ENCODE measurements around the gene SLC4A1.

SLC4A1 gene

GRCh38 chr17:44268709-44269534 lies 987 bp upstream of the SLC4A1 start:
- H3K36me3 ChIP-seq (ENCODE audit: control insufficient read depth, insufficient read depth, low read length) = no peaks in the 10 kb centered on the region
- H3K4me1 ChIP-seq (ENCODE audit: control insufficient read depth, insufficient read depth, low read length) = no peaks in the 10 kb centered on the region
- H3K4me3 ChIP-seq (ENCODE audit: low read depth, low read length) = no peak overlapping the region
- no peaks in the 10 kb centered on the region for H3K9me3 ChIP-seq (ENCODE audit: control insufficient read depth, insufficient read depth, low read length)
- no peak overlapping the region for H3K27ac ChIP-seq (ENCODE audit: low read depth, low read length)
- no peaks in the 10 kb centered on the region for H3K27me3 ChIP-seq (ENCODE audit: control insufficient read depth, insufficient read depth, low read length)
- H3K9ac ChIP-seq (ENCODE audit: low read depth, low read length) = no peak overlapping the region

DNA sequence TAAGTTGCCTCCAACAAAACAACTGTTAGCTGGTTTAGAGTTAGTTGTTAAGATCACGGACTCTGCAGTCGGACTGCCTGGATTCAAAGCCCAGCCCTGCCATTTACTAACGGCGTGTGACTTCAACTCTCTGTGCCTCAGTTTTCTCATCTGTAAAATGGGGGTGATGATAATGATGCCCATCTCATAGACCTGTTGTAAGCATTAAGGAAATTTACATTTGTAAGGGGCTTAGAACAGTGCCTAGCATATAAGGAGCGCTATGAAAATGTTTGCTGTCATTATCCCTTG lies 825 bp downstream of the SLC4A1 start:
- H3K9ac ChIP-seq (ENCODE audit: low read depth, low read length) = no peak overlapping the region
- no peak overlapping the region for H3K27ac ChIP-seq (ENCODE audit: low read depth, low read length)
- no peak overlapping the region for H3K4me3 ChIP-seq (ENCODE audit: low read depth, low read length)
- no peaks in the 10 kb centered on the region for H3K4me1 ChIP-seq (ENCODE audit: control insufficient read depth, insufficient read depth, low read length)
- H3K27me3 ChIP-seq (ENCODE audit: control insufficient read depth, insufficient read depth, low read length) = no peaks in the 10 kb centered on the region
- H3K9me3 ChIP-seq (ENCODE audit: control insufficient read depth, insufficient read depth, low read length) = no peaks in the 10 kb centered on the region
- H3K36me3 ChIP-seq (ENCODE audit: control insufficient read depth, insufficient read depth, low read length) = no peaks in the 10 kb centered on the region

- no peaks in the 10 kb centered on the region for H3K27me3 ChIP-seq (ENCODE audit: control insufficient read depth, insufficient read depth, low read length)
- no peaks in the 10 kb centered on the region for H3K4me1 ChIP-seq (ENCODE audit: control insufficient read depth, insufficient read depth, low read length)
- H3K36me3 ChIP-seq (ENCODE audit: control insufficient read depth, insufficient read depth, low read length) = no peaks in the 10 kb centered on the region
- H3K27ac ChIP-seq (ENCODE audit: low read depth, low read length) = no peak overlapping the region
- no peak overlapping the region for H3K9ac ChIP-seq (ENCODE audit: low read depth, low read length)
- H3K4me3 ChIP-seq (ENCODE audit: low read depth, low read length) = no peak overlapping the region
- no peaks in the 10 kb centered on the region for H3K9me3 ChIP-seq (ENCODE audit: control insufficient read depth, insufficient read depth, low read length)
Measured at GRCh38 chr17:44266402-44267164, 1.4 kb downstream of the SLC4A1 start.

DNA sequence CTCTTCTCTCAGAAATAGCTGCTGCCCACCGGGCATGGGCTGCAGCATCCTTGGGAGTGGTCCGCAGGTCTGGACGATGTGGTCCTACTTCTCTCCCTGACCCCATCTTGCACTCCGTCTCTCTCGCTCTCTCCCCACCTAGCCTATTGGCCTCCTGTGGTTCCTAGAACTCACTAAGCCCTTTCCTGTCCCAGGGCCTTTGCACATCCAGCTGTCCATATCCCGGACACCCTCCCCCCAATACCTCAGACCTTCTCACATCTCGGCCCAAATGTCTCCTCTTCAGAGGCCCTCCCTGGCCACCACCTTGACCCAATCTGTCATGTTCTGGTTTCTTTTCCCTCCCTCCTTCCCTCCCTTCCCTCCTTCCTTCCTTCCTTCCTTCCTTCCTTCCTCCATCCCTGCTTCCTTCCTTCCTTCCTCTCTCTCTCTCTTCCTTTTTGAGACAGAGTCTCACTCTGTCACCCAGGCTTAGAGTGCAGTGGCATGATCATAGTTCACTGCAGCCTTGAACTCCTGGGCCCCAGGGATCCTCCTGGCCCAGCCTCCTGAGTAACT lies 4.5 kb downstream of the SLC4A1 start:
- no peak overlapping the region for H3K9ac ChIP-seq (ENCODE audit: low read depth, low read length)
- H3K36me3 ChIP-seq (ENCODE audit: control insufficient read depth, insufficient read depth, low read length) = no peaks in the 10 kb centered on the region
- H3K27me3 ChIP-seq (ENCODE audit: control insufficient read depth, insufficient read depth, low read length) = no peaks in the 10 kb centered on the region
- no peak overlapping the region for H3K27ac ChIP-seq (ENCODE audit: low read depth, low read length)
- no peak overlapping the region for H3K4me3 ChIP-seq (ENCODE audit: low read depth, low read length)
- no peaks in the 10 kb centered on the region for H3K9me3 ChIP-seq (ENCODE audit: control insufficient read depth, insufficient read depth, low read length)
- no peaks in the 10 kb centered on the region for H3K4me1 ChIP-seq (ENCODE audit: control insufficient read depth, insufficient read depth, low read length)

DNA sequence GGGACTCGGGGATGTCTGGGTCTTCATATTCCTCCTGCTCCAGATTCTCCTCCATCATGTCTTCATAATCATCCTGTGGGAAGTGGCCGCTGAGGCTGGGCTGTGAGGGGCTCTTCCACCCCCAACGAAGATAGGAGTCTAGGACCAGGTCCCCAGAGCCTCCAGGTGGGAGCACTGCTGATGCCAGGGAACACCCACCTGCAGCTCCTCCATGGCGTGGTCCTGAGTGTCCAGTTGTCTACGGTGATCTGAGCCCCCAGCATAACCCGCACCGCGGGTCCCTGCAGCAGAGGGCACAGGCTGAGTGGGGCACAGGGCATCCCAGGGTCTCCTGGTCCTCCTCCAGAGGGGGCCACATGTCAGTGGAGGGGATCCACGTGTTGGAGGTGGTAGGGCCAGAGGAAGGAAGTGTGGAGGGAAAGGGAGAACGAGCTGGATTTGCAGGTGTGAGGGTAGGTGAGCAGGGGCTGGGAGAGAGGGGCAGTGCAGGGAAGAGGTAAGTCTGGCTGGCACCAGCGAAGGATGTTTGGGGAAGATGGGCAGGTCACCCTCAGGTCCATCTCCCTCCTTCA lies 5.2 kb downstream of the SLC4A1 start:
- no peaks in the 10 kb centered on the region for H3K27me3 ChIP-seq (ENCODE audit: control insufficient read depth, insufficient read depth, low read length)
- no peaks in the 10 kb centered on the region for H3K36me3 ChIP-seq (ENCODE audit: control insufficient read depth, insufficient read depth, low read length)
- no peaks in the 10 kb centered on the region for H3K9me3 ChIP-seq (ENCODE audit: control insufficient read depth, insufficient read depth, low read length)
- no peak overlapping the region for H3K27ac ChIP-seq (ENCODE audit: low read depth, low read length)
- H3K4me1 ChIP-seq (ENCODE audit: control insufficient read depth, insufficient read depth, low read length) = no peaks in the 10 kb centered on the region
- H3K9ac ChIP-seq (ENCODE audit: low read depth, low read length) = no peak overlapping the region
- H3K4me3 ChIP-seq (ENCODE audit: low read depth, low read length) = no peak overlapping the region

- Histone ChIP-seq H3K4me3 (ENCODE audit: low read depth, low read length) (no peak overlapping the region), H3K9me3 (ENCODE audit: control insufficient read depth, insufficient read depth, low read length) (no peaks in the 10 kb centered on the region), H3K4me1 (ENCODE audit: control insufficient read depth, insufficient read depth, low read length) (no peaks in the 10 kb centered on the region), H3K27ac (ENCODE audit: low read depth, low read length) (no peak overlapping the region), H3K9ac (ENCODE audit: low read depth, low read length) (no peak overlapping the region), H3K36me3 (ENCODE audit: control insufficient read depth, insufficient read depth, low read length) (no peaks in the 10 kb centered on the region), H3K27me3 (ENCODE audit: control insufficient read depth, insufficient read depth, low read length) (no peaks in the 10 kb centered on the region)
Measured at GRCh38 chr17:44260296-44260695, 7.6 kb downstream of the SLC4A1 start.

GRCh38 chr17:44258811-44259351 lies 9.1 kb downstream of the SLC4A1 start:
- Histone ChIP-seq H3K9ac (ENCODE audit: low read depth, low read length) (no peak overlapping the region), H3K4me3 (ENCODE audit: low read depth, low read length) (no peak overlapping the region), H3K27ac (ENCODE audit: low read depth, low read length) (no peak overlapping the region), H3K36me3 (ENCODE audit: control insufficient read depth, insufficient read depth, low read length) (no peaks in the 10 kb centered on the region), H3K4me1 (ENCODE audit: control insufficient read depth, insufficient read depth, low read length) (no peaks in the 10 kb centered on the region), H3K9me3 (ENCODE audit: control insufficient read depth, insufficient read depth, low read length) (no peaks in the 10 kb centered on the region), H3K27me3 (ENCODE audit: control insufficient read depth, insufficient read depth, low read length) (no peaks in the 10 kb centered on the region)

GRCh38 chr17:44257815-44258760 lies 9.8 kb downstream of the SLC4A1 start:
- Histone ChIP-seq H3K4me3 (ENCODE audit: low read depth, low read length) (no peak overlapping the region), H3K27ac (ENCODE audit: low read depth, low read length) (no peak overlapping the region), H3K27me3 (ENCODE audit: control insufficient read depth, insufficient read depth, low read length) (no peaks in the 10 kb centered on the region), H3K4me1 (ENCODE audit: control insufficient read depth, insufficient read depth, low read length) (no peaks in the 10 kb centered on the region), H3K36me3 (ENCODE audit: control insufficient read depth, insufficient read depth, low read length) (no peaks in the 10 kb centered on the region), H3K9me3 (ENCODE audit: control insufficient read depth, insufficient read depth, low read length) (no peaks in the 10 kb centered on the region), H3K9ac (ENCODE audit: low read depth, low read length) (no peak overlapping the region)

- Histone ChIP-seq H3K4me3 (ENCODE audit: low read depth, low read length) (no peak overlapping the region), H3K9me3 (ENCODE audit: control insufficient read depth, insufficient read depth, low read length) (no peaks in the 10 kb centered on the region), H3K4me1 (ENCODE audit: control insufficient read depth, insufficient read depth, low read length) (no peaks in the 10 kb centered on the region), H3K27ac (ENCODE audit: low read depth, low read length) (no peak overlapping the region), H3K36me3 (ENCODE audit: control insufficient read depth, insufficient read depth, low read length) (no peaks in the 10 kb centered on the region), H3K27me3 (ENCODE audit: control insufficient read depth, insufficient read depth, low read length) (no peaks in the 10 kb centered on the region), H3K9ac (ENCODE audit: low read depth, low read length) (no peak overlapping the region)
Measured at GRCh38 chr17:44256671-44257070, 11.3 kb downstream of the SLC4A1 start.

DNA sequence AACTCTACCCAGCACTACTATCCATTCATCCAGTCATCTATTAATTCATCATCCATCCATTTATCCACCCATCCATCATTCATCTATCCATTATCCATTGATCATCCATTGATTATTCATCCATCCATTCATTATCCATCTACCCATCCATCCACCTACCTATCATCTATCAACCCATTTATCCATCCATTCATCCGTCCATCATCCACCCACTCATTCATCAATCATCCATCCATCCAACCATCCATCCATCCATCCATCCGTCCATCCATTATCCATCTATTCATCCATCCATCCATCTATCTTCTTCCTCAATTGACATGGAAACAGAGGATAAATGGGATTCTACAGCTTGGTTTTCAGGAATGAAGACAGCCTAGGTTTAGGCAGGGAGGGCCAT lies 12.0 kb downstream of the SLC4A1 start:
- Histone ChIP-seq H3K36me3 (ENCODE audit: control insufficient read depth, insufficient read depth, low read length) (no peaks in the 10 kb centered on the region), H3K4me3 (ENCODE audit: low read depth, low read length) (no peak overlapping the region), H3K9me3 (ENCODE audit: control insufficient read depth, insufficient read depth, low read length) (no peaks in the 10 kb centered on the region), H3K9ac (ENCODE audit: low read depth, low read length) (no peak overlapping the region), H3K27ac (ENCODE audit: low read depth, low read length) (no peak overlapping the region), H3K4me1 (ENCODE audit: control insufficient read depth, insufficient read depth, low read length) (no peaks in the 10 kb centered on the region), H3K27me3 (ENCODE audit: control insufficient read depth, insufficient read depth, low read length) (no peaks in the 10 kb centered on the region)
